Breast epithelium (tissue), 4 donors: ENCODE data around the gene PTPRU. TPM values are rescaled to one million over a fixed set of nuclear protein-coding genes. Genes with fewer than 3 reads are reported as not detected.
A peak's percentile ranks its signal among the peaks of the same experiment; 100 is the strongest.

ENCODE experiments used
- DNase-seq, 2 donors: peaks; one replicate each; pipeline ENCODE4 v3.0.0-alpha.2; 2019; ENCODE audit warnings: low spot score in 2 of 2
- H3K27ac ChIP-seq, 2 donors: fragments of 200-600 bp; sonication (generic) in 1 of 2; one replicate each; pipeline ENCODE4 v1.5.1; 2016 to 2019; ENCODE audit warnings: mild to moderate bottlenecking in 1 of 2
- H3K27me3 ChIP-seq, 2 donors: fragments of 200-600 bp; sonication (generic) in 1 of 2; one replicate each; pipeline versions ENCODE4 v1.5.1 to v1.6.0; 2017 to 2019; ENCODE audit warnings: control low read depth in 1 of 2, mild to moderate bottlenecking in 1 of 2
- H3K36me3 ChIP-seq: fragments of 200-600 bp; one replicate; pipeline ENCODE4 v1.5.1; 2019
- H3K4me1 ChIP-seq, 2 donors: fragments of 200-600 bp; sonication (generic); one replicate each; pipeline ENCODE4 v1.5.1; 2016 to 2019; ENCODE audit warnings: control low read depth in 1 of 2
- H3K4me3 ChIP-seq, 3 donors: fragments of 200-600 bp; sonication (generic); 1 replicate in 2 of 3; 2 replicates in 1 of 3; pipeline ENCODE4 v1.5.1; 2016 to 2019; ENCODE audit warnings: mild to moderate bottlenecking in 3 of 3, moderate library complexity in 2 of 3
- H3K9me3 ChIP-seq, 2 donors: fragments of 200-600 bp; sonication (generic) in 1 of 2; one replicate each; pipeline ENCODE4 v1.5.1; 2016 to 2019; ENCODE audit warnings: control low read depth in 1 of 2
- POLR2A ChIP-seq: fragments of 450-650 bp; IDR thresholded peaks from one replicate; pipeline ENCODE4 v1.6.1; 2016; ENCODE audit warnings: antibody characterized with exemption, mild to moderate bottlenecking, moderate library complexity
- POLR2AphosphoS5 ChIP-seq, 3 donors: sonication (generic); formaldehyde crosslinking; IDR thresholded peaks; one replicate each; pipeline ENCODE4 v1.6.1; 2017; ENCODE audit warnings: antibody characterized with exemption in 3 of 3
- intact Hi-C: fragments of 100-400 bp; cut with DNase I; formaldehyde crosslinking; loops from one replicate; pipeline ENCODE4 v1.15.1; 2023; ENCODE audit warnings: low total_unique reads
- total RNA-seq, 3 donors: library from RNA; depleted of rRNA; stranded (reverse); fragments of >200 nt; gene quantifications; one replicate each; pipeline ENCODE4 v1.1.0, GENCODE V29; 2016
- TF ChIP-seq, protein P1 (sequence below), 3 donors: fragments of 450-650 bp; IDR thresholded peaks; one replicate each; pipeline ENCODE4 v1.5.1; 2016 to 2017; ENCODE audit warnings: antibody characterized with exemption in 3 of 3, mild to moderate bottlenecking in 3 of 3, moderate library complexity in 3 of 3

Gene PTPRU
- total RNA-seq, 3 donors from 2014 or later = 16.0 to 33.1 (median 32.5) TPM

DNA sequence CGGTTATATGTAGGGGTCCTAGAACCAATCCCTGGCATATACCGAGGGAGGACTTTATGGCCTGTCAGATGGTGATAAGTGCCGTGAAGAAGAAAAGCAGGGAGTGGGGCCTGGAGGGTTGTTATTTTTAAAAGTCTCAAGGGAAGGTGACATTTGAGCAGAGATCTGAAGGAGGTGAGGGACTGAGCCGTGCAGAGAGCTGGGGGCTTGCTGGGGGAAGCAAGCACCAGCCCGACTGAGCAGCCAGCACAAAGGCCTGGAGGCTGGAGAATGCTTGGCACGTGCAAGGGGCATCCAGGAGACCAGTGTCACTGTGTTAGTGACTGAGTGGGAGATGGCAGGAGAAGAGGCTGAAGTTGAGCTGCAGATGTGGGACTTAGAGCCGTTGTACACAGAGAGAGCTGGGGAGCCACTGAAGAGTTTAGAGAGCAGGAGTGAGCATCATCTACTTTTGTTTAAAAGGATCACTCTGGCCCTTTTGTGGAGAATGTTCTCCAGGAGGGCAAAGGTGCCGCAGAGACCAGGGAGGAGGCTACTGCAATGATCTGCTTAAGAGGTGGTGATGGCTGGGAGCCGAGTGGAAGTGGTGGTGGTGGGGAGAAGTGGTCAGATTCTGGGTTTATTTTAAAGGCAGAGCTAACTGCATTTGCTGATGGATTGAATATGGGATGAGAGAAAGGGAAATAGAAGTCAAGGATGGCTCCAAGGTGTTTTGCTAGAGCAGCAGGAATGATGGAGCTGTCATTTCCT is 31.2 kb downstream of the PTPRU start:
- no peaks in the 10 kb centered on the region for H3K9me3 ChIP-seq
- TF ChIP-seq, protein P1, sequence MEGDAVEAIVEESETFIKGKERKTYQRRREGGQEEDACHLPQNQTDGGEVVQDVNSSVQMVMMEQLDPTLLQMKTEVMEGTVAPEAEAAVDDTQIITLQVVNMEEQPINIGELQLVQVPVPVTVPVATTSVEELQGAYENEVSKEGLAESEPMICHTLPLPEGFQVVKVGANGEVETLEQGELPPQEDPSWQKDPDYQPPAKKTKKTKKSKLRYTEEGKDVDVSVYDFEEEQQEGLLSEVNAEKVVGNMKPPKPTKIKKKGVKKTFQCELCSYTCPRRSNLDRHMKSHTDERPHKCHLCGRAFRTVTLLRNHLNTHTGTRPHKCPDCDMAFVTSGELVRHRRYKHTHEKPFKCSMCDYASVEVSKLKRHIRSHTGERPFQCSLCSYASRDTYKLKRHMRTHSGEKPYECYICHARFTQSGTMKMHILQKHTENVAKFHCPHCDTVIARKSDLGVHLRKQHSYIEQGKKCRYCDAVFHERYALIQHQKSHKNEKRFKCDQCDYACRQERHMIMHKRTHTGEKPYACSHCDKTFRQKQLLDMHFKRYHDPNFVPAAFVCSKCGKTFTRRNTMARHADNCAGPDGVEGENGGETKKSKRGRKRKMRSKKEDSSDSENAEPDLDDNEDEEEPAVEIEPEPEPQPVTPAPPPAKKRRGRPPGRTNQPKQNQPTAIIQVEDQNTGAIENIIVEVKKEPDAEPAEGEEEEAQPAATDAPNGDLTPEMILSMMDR (IDR thresholded peaks at IDR 0.05) = no peak
- TF ChIP-seq POLR2A (no peak), POLR2AphosphoS5 (IDR thresholded peaks at IDR 0.05) (no peak)
- DNase-seq = no peak
- no peaks in the 10 kb centered on the region for H3K27me3 ChIP-seq
- H3K4me1 ChIP-seq = peaks cover 0 to 11% of the 10 kb centered on the region in 2 donors
- no peaks in the 10 kb centered on the region for H3K36me3 ChIP-seq
- intact Hi-C loops = no loop called here
- no peak overlapping the region for H3K27ac ChIP-seq
- no peak overlapping the region for H3K4me3 ChIP-seq

DNA sequence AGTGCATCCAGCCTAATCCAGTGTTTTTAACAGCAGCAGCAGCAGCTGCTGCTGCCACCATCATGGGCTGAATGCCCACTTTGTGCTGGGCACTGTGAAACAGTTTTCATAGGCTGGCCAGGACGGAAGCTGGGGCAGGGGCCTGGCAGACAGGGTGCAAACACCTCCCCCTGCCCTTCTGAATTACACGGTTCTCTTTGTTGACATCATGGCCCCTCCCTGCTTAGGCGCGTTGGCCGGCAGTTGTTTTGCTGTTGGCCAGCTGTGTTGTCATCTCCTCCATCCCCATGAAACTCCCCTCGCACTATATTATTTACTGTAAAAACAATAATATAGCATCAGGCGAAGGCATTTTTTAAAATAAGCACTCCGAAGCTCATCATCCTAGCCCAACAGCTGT is 33.1 kb downstream of the PTPRU start:
- H3K4me1 ChIP-seq = peaks cover 0 to 11% of the 10 kb centered on the region in 2 donors
- no peaks in the 10 kb centered on the region for H3K27me3 ChIP-seq
- H3K27ac ChIP-seq = no peak overlapping the region
- H3K36me3 ChIP-seq = no peaks in the 10 kb centered on the region
- no peak overlapping the region for H3K4me3 ChIP-seq
- TF ChIP-seq POLR2A (no peak), POLR2AphosphoS5 (IDR thresholded peaks at IDR 0.05) (no peak)
- TF ChIP-seq, protein P1 (IDR thresholded peaks at IDR 0.05) = no peak
- intact Hi-C loops = no loop called here
- DNase-seq = peak in 1 of 2 donors; percentile 25
- no peaks in the 10 kb centered on the region for H3K9me3 ChIP-seq

DNA sequence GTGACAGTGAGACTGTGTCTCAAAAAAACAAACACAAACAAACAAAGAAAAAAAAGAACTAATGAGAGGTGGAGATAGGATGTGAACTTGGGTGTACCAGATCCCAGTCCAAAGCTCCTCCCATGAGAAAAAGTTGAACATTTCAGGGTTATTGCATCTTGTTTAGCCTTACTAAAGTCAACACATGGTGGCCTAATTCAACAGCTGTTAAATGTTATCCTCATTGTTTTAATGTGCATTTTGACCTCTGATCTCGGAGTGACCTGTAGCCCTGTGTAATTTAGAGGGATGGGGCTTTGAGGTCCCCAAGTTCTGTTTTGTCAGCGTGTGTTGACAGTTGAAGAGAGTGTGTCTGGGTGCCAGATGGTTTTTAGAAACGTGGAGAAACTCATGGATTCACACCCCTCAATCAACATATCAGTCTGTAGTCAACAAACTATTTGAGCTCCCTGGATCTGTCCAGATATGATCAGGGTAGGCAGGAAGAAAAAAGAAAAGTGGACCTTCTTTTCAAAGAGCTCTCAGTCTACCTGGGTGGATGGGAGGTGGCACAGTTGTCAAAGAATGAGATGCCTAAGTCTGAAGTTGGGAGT is 34.7 kb downstream of the PTPRU start:
- Histone ChIP-seq H3K4me1 (peaks cover 0 to 11% of the 10 kb centered on the region in 2 donors), H3K36me3 (no peaks in the 10 kb centered on the region), H3K4me3 (no peak overlapping the region), H3K27me3 (no peaks in the 10 kb centered on the region), H3K27ac (no peak overlapping the region), H3K9me3 (no peaks in the 10 kb centered on the region)
- intact Hi-C loops = no loop called here
- TF ChIP-seq POLR2AphosphoS5 (IDR thresholded peaks at IDR 0.05) = no peak
- TF ChIP-seq, protein P1 (IDR thresholded peaks at IDR 0.05) = no peak
- TF ChIP-seq POLR2A = no peak
- DNase-seq = no peak

DNA sequence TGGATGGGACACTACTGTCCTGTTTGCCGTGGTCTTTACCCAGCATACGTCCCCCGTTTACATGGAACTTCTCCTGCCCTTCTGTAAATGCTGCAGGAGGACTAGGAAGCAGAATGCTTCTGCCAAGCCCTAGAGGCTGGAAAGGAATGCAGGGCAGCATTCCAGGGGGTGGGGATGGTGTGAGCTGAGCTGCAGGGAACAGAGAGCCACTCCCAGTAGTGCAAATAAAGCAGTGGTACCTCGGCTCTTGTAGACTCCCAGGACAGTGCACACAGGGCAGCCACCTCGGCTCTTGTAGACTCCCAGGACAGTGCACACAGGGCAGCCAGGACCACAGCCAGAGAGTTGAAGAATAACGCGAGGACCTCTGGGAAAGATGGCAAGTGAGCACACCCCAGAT is 35.4 kb downstream of the PTPRU start:
- no peaks in the 10 kb centered on the region for H3K27me3 ChIP-seq
- TF ChIP-seq POLR2A = no peak
- TF ChIP-seq, protein P1 (IDR thresholded peaks at IDR 0.05) = no peak
- no peak for TF ChIP-seq POLR2AphosphoS5 (IDR thresholded peaks at IDR 0.05)
- H3K4me1 ChIP-seq = peaks cover 0 to 11% of the 10 kb centered on the region in 2 donors
- peak; percentile 68 to 74 for DNase-seq
- H3K4me3 ChIP-seq = no peak overlapping the region
- H3K9me3 ChIP-seq = no peaks in the 10 kb centered on the region
- intact Hi-C loops = no loop called here
- H3K36me3 ChIP-seq = no peaks in the 10 kb centered on the region
- H3K27ac ChIP-seq = no peak overlapping the region

DNA sequence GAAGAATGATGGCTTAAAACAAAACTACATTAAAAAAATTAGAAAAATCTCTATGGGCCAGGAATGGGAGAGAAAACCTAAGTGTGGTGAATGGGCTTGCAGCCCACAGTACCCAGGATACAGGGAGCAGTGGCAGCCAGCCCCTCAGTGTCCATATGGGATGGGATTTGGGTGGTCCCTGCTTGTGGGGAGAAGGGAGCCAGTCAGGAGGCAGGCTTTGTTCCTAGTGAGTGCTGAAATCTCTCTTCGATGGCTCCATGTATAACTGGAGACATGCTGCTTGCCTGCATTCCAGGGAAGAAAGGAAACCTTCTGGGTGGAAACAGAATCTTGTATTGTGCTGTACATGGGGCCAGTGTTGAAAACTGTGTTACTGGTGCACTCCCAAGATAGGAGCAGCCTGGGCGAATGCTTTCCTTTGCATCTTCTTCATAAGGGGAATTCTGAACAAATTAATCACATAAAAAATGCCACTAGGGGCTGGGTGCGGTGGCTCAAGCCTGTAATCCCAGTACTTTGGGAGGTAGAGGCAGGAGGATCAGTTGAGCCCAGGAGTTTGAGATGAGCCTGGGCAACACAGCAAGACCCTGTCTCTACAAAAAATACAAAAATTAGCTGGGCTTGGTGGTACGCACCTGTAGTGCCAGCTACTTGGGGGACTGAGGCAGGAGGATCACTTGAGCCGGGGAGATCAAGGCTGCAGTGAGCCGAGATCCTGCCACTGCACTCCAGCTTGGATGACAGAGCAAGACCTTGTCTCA is 36.0 kb downstream of the PTPRU start:
- DNase-seq = no peak
- Histone ChIP-seq H3K4me3 (no peak overlapping the region), H3K36me3 (no peaks in the 10 kb centered on the region), H3K27ac (no peak overlapping the region), H3K9me3 (no peaks in the 10 kb centered on the region), H3K4me1 (peaks cover 0 to 11% of the 10 kb centered on the region in 2 donors), H3K27me3 (no peaks in the 10 kb centered on the region)
- TF ChIP-seq POLR2A (no peak), POLR2AphosphoS5 (IDR thresholded peaks at IDR 0.05) (no peak)
- TF ChIP-seq, protein P1 (IDR thresholded peaks at IDR 0.05) = no peak
- intact Hi-C loops = no loop called here
